ENCODE results near the gene ZBTB7C.
A peak's percentile ranks its signal among the peaks of the same experiment; 100 is the strongest.
"Not testable (repeated sequence)": the region's sequence is repeated elsewhere in the genome, so short reads cannot be mapped to it uniquely, and the experiment has no call there.

The ZBTB7C gene

DNA sequence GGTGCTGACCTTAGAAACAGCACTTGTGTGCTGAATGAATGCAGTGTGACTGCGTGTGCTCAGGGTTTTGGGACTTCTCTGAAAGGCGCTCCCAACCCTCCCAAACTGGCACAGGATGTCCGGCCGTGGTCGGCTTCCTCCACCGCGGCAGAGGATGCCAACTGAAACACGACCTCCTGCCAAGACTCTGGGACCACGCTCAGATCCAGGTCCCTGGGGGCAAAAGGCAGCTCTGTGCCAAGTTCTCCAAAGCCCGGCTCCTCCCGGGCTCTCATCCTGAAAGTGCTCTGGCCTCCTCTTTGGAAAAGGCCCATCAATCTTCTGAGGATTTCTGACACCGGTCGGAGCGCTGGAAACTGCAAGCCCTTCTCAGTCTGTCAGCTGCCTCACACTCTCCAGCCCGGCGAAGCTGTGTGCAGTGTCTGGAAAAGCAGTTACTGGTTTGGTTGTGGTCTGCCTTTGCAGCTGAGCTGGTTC is 32.3 kb upstream of the ZBTB7C start:
- peak overlapping the region in 1 of 2 donors; percentile 22 for H3K4me3 ChIP-seq (ENCODE audit: low read depth in 1 of 2, low read length in 2 of 2)
- H3K4me1 ChIP-seq (ENCODE audit: control insufficient read depth in 1 of 2, insufficient read depth in 2 of 2, low read length in 2 of 2) = peaks cover 0 to 14% of the 10 kb centered on the region in 2 donors
- H3K9me3 ChIP-seq (ENCODE audit: control insufficient read depth in 1 of 2, low read length in 2 of 2) = no peaks in the 10 kb centered on the region
- H3K27me3 ChIP-seq (ENCODE audit: low read depth, low read length) = no peaks in the 10 kb centered on the region
- no peak overlapping the region for H3K27ac ChIP-seq (ENCODE audit: low read length)
- no peaks in the 10 kb centered on the region for H3K36me3 ChIP-seq (ENCODE audit: control insufficient read depth in 1 of 2, insufficient read depth in 2 of 2, low read length in 2 of 2)

DNA sequence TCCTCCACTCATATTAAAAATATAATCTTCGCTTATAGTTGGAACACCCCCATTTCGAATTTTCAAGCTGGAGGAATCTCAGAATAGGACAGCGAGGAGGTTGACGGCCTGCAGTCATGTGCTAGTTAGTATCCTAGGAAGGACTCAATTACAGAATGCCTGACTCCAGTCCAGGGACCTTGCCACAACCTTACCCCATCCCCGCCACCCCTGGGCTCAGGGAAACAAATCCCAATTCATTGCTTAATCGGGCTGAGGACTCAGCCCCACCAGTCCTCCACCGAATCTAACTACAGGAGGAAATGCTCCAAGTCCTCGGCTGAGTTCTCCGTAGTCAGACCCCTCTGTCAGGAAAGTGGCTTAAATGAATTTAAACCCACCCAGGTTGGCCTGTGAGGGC is 31.7 kb upstream of the ZBTB7C start:
- H3K27me3 ChIP-seq (ENCODE audit: low read depth, low read length) = no peaks in the 10 kb centered on the region
- H3K9me3 ChIP-seq (ENCODE audit: control insufficient read depth in 1 of 2, low read length in 2 of 2) = no peaks in the 10 kb centered on the region
- H3K4me3 ChIP-seq (ENCODE audit: low read depth in 1 of 2, low read length in 2 of 2) = peak overlapping the region in 1 of 2 donors; percentile 22
- H3K27ac ChIP-seq (ENCODE audit: low read length) = no peak overlapping the region
- H3K4me1 ChIP-seq (ENCODE audit: control insufficient read depth in 1 of 2, insufficient read depth in 2 of 2, low read length in 2 of 2) = peaks cover 0 to 12% of the 10 kb centered on the region in 2 donors
- no peaks in the 10 kb centered on the region for H3K36me3 ChIP-seq (ENCODE audit: control insufficient read depth in 1 of 2, insufficient read depth in 2 of 2, low read length in 2 of 2)

GRCh38 chr18:48436907-48437306 is 27.7 kb upstream of the ZBTB7C start:
- Histone ChIP-seq H3K9me3 (ENCODE audit: control insufficient read depth in 1 of 2, low read length in 2 of 2) (no peaks in the 10 kb centered on the region), H3K4me3 (ENCODE audit: low read depth in 1 of 2, low read length in 2 of 2) (no peak overlapping the region), H3K27ac (ENCODE audit: low read length) (no peak overlapping the region), H3K27me3 (ENCODE audit: low read depth, low read length) (no peaks in the 10 kb centered on the region), H3K36me3 (ENCODE audit: control insufficient read depth in 1 of 2, insufficient read depth in 2 of 2, low read length in 2 of 2) (no peaks in the 10 kb centered on the region), H3K4me1 (ENCODE audit: control insufficient read depth in 1 of 2, insufficient read depth in 2 of 2, low read length in 2 of 2) (peaks cover 0 to 9% of the 10 kb centered on the region in 2 donors)

DNA sequence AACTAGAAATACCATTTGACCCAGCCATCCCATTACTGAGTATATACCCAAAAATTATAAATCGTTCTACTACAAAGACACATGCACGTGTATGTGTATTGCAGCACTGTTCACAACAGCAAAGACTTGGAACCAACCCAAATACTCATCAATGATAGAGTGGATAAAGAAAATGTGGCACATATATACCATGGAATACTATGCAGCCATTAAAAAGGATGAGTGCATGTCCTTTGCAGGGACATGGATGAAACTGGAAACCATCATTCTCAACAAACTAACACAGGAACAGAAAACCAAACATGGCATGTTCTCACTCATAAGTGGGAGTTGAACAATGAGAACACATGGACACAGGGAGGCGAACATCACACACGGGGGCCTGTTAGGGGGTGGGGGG is 25.2 kb upstream of the ZBTB7C start:
- H3K27ac ChIP-seq (ENCODE audit: low read length); H3K36me3 ChIP-seq (ENCODE audit: control insufficient read depth in 1 of 2, insufficient read depth in 2 of 2, low read length in 2 of 2); H3K9me3 ChIP-seq (ENCODE audit: control insufficient read depth in 1 of 2, low read length in 2 of 2); H3K4me3 ChIP-seq (ENCODE audit: low read depth in 1 of 2, low read length in 2 of 2); H3K4me1 ChIP-seq (ENCODE audit: control insufficient read depth in 1 of 2, insufficient read depth in 2 of 2, low read length in 2 of 2); H3K27me3 ChIP-seq (ENCODE audit: low read depth, low read length): not testable (repeated sequence)

GRCh38 chr18:48433541-48433940 is 24.4 kb upstream of the ZBTB7C start:
- no peaks in the 10 kb centered on the region for H3K4me1 ChIP-seq (ENCODE audit: control insufficient read depth in 1 of 2, insufficient read depth in 2 of 2, low read length in 2 of 2)
- H3K27ac ChIP-seq (ENCODE audit: low read length) = no peak overlapping the region
- no peaks in the 10 kb centered on the region for H3K9me3 ChIP-seq (ENCODE audit: control insufficient read depth in 1 of 2, low read length in 2 of 2)
- H3K4me3 ChIP-seq (ENCODE audit: low read depth in 1 of 2, low read length in 2 of 2) = no peak overlapping the region
- H3K36me3 ChIP-seq (ENCODE audit: control insufficient read depth in 1 of 2, insufficient read depth in 2 of 2, low read length in 2 of 2) = no peaks in the 10 kb centered on the region
- no peaks in the 10 kb centered on the region for H3K27me3 ChIP-seq (ENCODE audit: low read depth, low read length)

- H3K27ac ChIP-seq (ENCODE audit: low read length) = no peak overlapping the region
- H3K4me3 ChIP-seq (ENCODE audit: low read depth in 1 of 2, low read length in 2 of 2) = no peak overlapping the region
- peaks cover 2% of the 10 kb centered on the region for H3K27me3 ChIP-seq (ENCODE audit: low read depth, low read length)
- no peaks in the 10 kb centered on the region for H3K36me3 ChIP-seq (ENCODE audit: control insufficient read depth in 1 of 2, insufficient read depth in 2 of 2, low read length in 2 of 2)
- no peaks in the 10 kb centered on the region for H3K9me3 ChIP-seq (ENCODE audit: control insufficient read depth in 1 of 2, low read length in 2 of 2)
- H3K4me1 ChIP-seq (ENCODE audit: control insufficient read depth in 1 of 2, insufficient read depth in 2 of 2, low read length in 2 of 2) = no peaks in the 10 kb centered on the region
These were observed 21.0 kb upstream of the ZBTB7C start for GRCh38 chr18:48430150-48430549.

- Histone ChIP-seq H3K9me3 (ENCODE audit: control insufficient read depth in 1 of 2, low read length in 2 of 2) (no peaks in the 10 kb centered on the region), H3K4me3 (ENCODE audit: low read depth in 1 of 2, low read length in 2 of 2) (no peak overlapping the region), H3K4me1 (ENCODE audit: control insufficient read depth in 1 of 2, insufficient read depth in 2 of 2, low read length in 2 of 2) (no peaks in the 10 kb centered on the region), H3K27me3 (ENCODE audit: low read depth, low read length) (peaks cover 4% of the 10 kb centered on the region), H3K27ac (ENCODE audit: low read length) (no peak overlapping the region), H3K36me3 (ENCODE audit: control insufficient read depth in 1 of 2, insufficient read depth in 2 of 2, low read length in 2 of 2) (no peaks in the 10 kb centered on the region)
These were observed 19.4 kb upstream of the ZBTB7C start for GRCh38 chr18:48428475-48429177.

GRCh38 chr18:48422947-48423378 is 13.8 kb upstream of the ZBTB7C start:
- H3K4me3 ChIP-seq (ENCODE audit: low read depth in 1 of 2, low read length in 2 of 2) = no peak overlapping the region
- no peaks in the 10 kb centered on the region for H3K9me3 ChIP-seq (ENCODE audit: control insufficient read depth in 1 of 2, low read length in 2 of 2)
- no peaks in the 10 kb centered on the region for H3K4me1 ChIP-seq (ENCODE audit: control insufficient read depth in 1 of 2, insufficient read depth in 2 of 2, low read length in 2 of 2)
- no peaks in the 10 kb centered on the region for H3K36me3 ChIP-seq (ENCODE audit: control insufficient read depth in 1 of 2, insufficient read depth in 2 of 2, low read length in 2 of 2)
- H3K27ac ChIP-seq (ENCODE audit: low read length) = no peak overlapping the region
- H3K27me3 ChIP-seq (ENCODE audit: low read depth, low read length) = peaks cover 4% of the 10 kb centered on the region

GRCh38 chr18:48419277-48420022 is 10.3 kb upstream of the ZBTB7C start:
- Histone ChIP-seq H3K27me3 (ENCODE audit: low read depth, low read length) (no peaks in the 10 kb centered on the region), H3K4me1 (ENCODE audit: control insufficient read depth in 1 of 2, insufficient read depth in 2 of 2, low read length in 2 of 2) (no peaks in the 10 kb centered on the region), H3K4me3 (ENCODE audit: low read depth in 1 of 2, low read length in 2 of 2) (no peak overlapping the region), H3K36me3 (ENCODE audit: control insufficient read depth in 1 of 2, insufficient read depth in 2 of 2, low read length in 2 of 2) (no peaks in the 10 kb centered on the region), H3K27ac (ENCODE audit: low read length) (no peak overlapping the region), H3K9me3 (ENCODE audit: control insufficient read depth in 1 of 2, low read length in 2 of 2) (no peaks in the 10 kb centered on the region)

GRCh38 chr18:48418539-48419276 is 9.5 kb upstream of the ZBTB7C start:
- Histone ChIP-seq H3K4me3 (ENCODE audit: low read depth in 1 of 2, low read length in 2 of 2) (no peak overlapping the region), H3K27me3 (ENCODE audit: low read depth, low read length) (no peaks in the 10 kb centered on the region), H3K27ac (ENCODE audit: low read length) (no peak overlapping the region), H3K9me3 (ENCODE audit: control insufficient read depth in 1 of 2, low read length in 2 of 2) (no peaks in the 10 kb centered on the region), H3K4me1 (ENCODE audit: control insufficient read depth in 1 of 2, insufficient read depth in 2 of 2, low read length in 2 of 2) (no peaks in the 10 kb centered on the region), H3K36me3 (ENCODE audit: control insufficient read depth in 1 of 2, insufficient read depth in 2 of 2, low read length in 2 of 2) (no peaks in the 10 kb centered on the region)

GRCh38 chr18:48417985-48418384 is 8.8 kb upstream of the ZBTB7C start:
- Histone ChIP-seq H3K27me3 (ENCODE audit: low read depth, low read length) (peaks cover 4% of the 10 kb centered on the region), H3K9me3 (ENCODE audit: control insufficient read depth in 1 of 2, low read length in 2 of 2) (no peaks in the 10 kb centered on the region), H3K4me1 (ENCODE audit: control insufficient read depth in 1 of 2, insufficient read depth in 2 of 2, low read length in 2 of 2) (no peaks in the 10 kb centered on the region), H3K27ac (ENCODE audit: low read length) (no peak overlapping the region), H3K36me3 (ENCODE audit: control insufficient read depth in 1 of 2, insufficient read depth in 2 of 2, low read length in 2 of 2) (no peaks in the 10 kb centered on the region), H3K4me3 (ENCODE audit: low read depth in 1 of 2, low read length in 2 of 2) (no peak overlapping the region)
